Nephron progenitor cell (in vitro differentiated cells): ENCODE measurements around the gene TNNT3.
A peak's percentile ranks its signal among the peaks of the same experiment; 100 is the strongest.

Experiments used
- DNase-seq: peaks from one replicate; pipeline ENCODE4 v3.0.0; 2021
- H3K27ac Mint-ChIP-seq: 2 replicates; pipeline ENCODE4 v1.8.0; 2021; ENCODE audit warnings: mild to moderate bottlenecking, moderate library complexity, mixed read lengths
- H3K27me3 Mint-ChIP-seq: 2 replicates; pipeline ENCODE4 v1.8.0; 2021; ENCODE audit warnings: mild to moderate bottlenecking, low read depth, mixed read lengths; ENCODE audit not compliant: poor library complexity
- H3K36me3 Mint-ChIP-seq: 2 replicates; pipeline ENCODE4 v1.8.0; 2021; ENCODE audit warnings: low read depth, mixed read lengths
- H3K4me1 Mint-ChIP-seq: 2 replicates; pipeline ENCODE4 v1.8.0; 2021; ENCODE audit warnings: mixed read lengths
- H3K4me3 Mint-ChIP-seq: 2 replicates; pipeline ENCODE4 v1.8.0; 2021; ENCODE audit warnings: mild to moderate bottlenecking, moderate library complexity, mixed read lengths
- H3K9me3 Mint-ChIP-seq: 2 replicates; pipeline ENCODE4 v1.8.0; 2021; ENCODE audit warnings: mild to moderate bottlenecking, moderate library complexity, mixed read lengths
- CTCF ChIP-seq: fragments of 200-600 bp; sonication (generic); IDR thresholded peaks from 2 replicates; pipeline ENCODE4 v1.5.0; 2021; ENCODE audit warnings: antibody characterized with exemption

The TNNT3 gene

GRCh38 chr11:1906611-1907423 lies 12.7 kb upstream of the TNNT3 start:
- no peak overlapping the region for H3K4me3 Mint-ChIP-seq
- peaks cover 26% of the 10 kb centered on the region for H3K4me1 Mint-ChIP-seq
- TF ChIP-seq CTCF = no peak
- peaks cover 9% of the 10 kb centered on the region for H3K27me3 Mint-ChIP-seq
- no peaks in the 10 kb centered on the region for H3K9me3 Mint-ChIP-seq
- H3K36me3 Mint-ChIP-seq = no peaks in the 10 kb centered on the region
- no peak for DNase-seq
- H3K27ac Mint-ChIP-seq = peak overlapping the region; percentile 21

- no peak overlapping the region for H3K4me3 Mint-ChIP-seq
- peaks cover 15% of the 10 kb centered on the region for H3K27me3 Mint-ChIP-seq
- no peaks in the 10 kb centered on the region for H3K36me3 Mint-ChIP-seq
- H3K27ac Mint-ChIP-seq = peak overlapping the region; percentile 13
- TF ChIP-seq CTCF = no peak
- DNase-seq = no peak
- no peaks in the 10 kb centered on the region for H3K9me3 Mint-ChIP-seq
- H3K4me1 Mint-ChIP-seq = peaks cover 26% of the 10 kb centered on the region
Measured at GRCh38 chr11:1908618-1909017, 10.9 kb upstream of the TNNT3 start.

- TF ChIP-seq CTCF = no peak
- H3K36me3 Mint-ChIP-seq = no peaks in the 10 kb centered on the region
Measured at GRCh38 chr11:1909524-1909923, 10.0 kb upstream of the TNNT3 start.

GRCh38 chr11:1912289-1912878 lies 7.1 kb upstream of the TNNT3 start:
- Mint-ChIP-seq H3K9me3 (no peaks in the 10 kb centered on the region), H3K36me3 (no peaks in the 10 kb centered on the region), H3K27ac (no peak overlapping the region), H3K27me3 (peaks cover 10% of the 10 kb centered on the region), H3K4me3 (no peak overlapping the region), H3K4me1 (peaks cover 31% of the 10 kb centered on the region)
- no peak for TF ChIP-seq CTCF
- no peak for DNase-seq

More at GRCh38 chr11:1909524-1909923, 10.0 kb upstream of the TNNT3 start:
- Mint-ChIP-seq H3K9me3 (no peaks in the 10 kb centered on the region), H3K4me1 (peaks cover 32% of the 10 kb centered on the region), H3K27me3 (peaks cover 12% of the 10 kb centered on the region), H3K4me3 (no peak overlapping the region), H3K27ac (no peak overlapping the region)
- DNase-seq = no peak

- no peak overlapping the region for H3K4me3 Mint-ChIP-seq
- H3K4me1 Mint-ChIP-seq = peaks cover 23% of the 10 kb centered on the region
- H3K36me3 Mint-ChIP-seq = no peaks in the 10 kb centered on the region
- H3K27ac Mint-ChIP-seq = no peak overlapping the region
- no peak for DNase-seq
- peaks cover 12% of the 10 kb centered on the region for H3K27me3 Mint-ChIP-seq
- H3K9me3 Mint-ChIP-seq = no peaks in the 10 kb centered on the region
- no peak for TF ChIP-seq CTCF
Measured at GRCh38 chr11:1913271-1914060, 6.0 kb upstream of the TNNT3 start.
